Myometrial cell (primary cell): ENCODE results near the gene EDA. TPM values are rescaled to one million over a fixed set of nuclear protein-coding genes. Genes with fewer than 3 reads are reported as not detected.

ENCODE experiments used
- total RNA-seq: library from RNA; depleted of rRNA; stranded (reverse); fragments of >200 nt; gene quantifications from 2 replicates; pipeline ENCODE4 v1.2.3, GENCODE V29; 2015

Gene EDA
- total RNA-seq: under 0.01 TPM in 1 of 2 replicates, not detected in the other

DNA sequence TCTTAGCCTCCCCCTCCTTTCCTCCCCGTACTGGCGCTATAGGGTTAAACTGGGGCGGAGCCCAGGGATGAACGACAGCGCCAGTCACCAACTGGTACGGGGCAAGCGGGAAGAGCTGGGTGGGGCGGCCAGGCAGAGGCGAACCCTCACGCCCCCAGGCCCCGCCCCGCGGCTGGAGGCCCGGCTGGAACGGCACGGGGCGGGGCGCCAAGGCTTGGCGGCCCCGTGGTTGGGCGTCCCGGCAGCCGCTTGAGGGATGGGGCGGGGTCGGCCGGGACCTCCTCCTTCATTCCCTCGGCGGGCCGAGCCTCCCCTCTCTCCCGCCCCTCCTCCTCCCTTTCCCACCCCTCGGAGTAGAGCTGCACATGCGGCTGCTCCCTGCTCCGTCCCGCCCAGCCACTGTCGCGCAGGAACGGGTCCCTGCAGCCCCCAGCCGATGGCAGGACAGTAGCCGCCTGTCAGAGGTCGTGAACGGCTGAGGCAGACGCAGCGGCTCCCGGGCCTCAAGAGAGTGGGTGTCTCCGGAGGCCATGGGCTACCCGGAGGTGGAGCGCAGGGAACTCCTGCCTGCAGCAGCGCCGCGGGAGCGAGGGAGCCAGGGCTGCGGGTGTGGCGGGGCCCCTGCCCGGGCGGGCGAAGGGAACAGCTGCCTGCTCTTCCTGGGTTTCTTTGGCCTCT lies at the start of gene EDA:
TSS of gene EDA (plus strand) at position 335 of the 678 bp plus-strand sequence.

DNA sequence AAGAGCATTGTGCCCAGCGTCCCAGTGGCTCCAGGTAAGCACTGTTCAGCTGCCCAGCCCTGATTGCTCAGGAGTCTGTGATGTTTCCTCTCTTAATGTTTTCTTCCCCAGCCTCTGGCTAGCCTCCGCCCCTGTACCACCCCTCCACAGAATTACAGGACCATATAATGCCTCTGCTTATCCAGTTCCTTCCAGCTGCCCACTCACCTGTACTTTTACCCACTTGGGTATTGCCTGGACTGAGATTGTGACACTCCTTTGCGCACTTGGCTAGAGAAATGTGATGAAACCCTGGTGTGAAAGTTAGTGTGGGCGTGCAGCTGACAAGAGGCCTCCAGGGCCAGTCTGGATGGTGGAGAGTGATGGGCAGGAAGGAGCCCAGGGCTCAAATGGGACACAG lies 434.0 kb downstream of the EDA start, which contains the start of gene AWAT2:
TSS of gene AWAT2 (minus strand) at position 14 of the 400 bp plus-strand sequence. CDS start at position 8, 6 bp downstream.

DNA sequence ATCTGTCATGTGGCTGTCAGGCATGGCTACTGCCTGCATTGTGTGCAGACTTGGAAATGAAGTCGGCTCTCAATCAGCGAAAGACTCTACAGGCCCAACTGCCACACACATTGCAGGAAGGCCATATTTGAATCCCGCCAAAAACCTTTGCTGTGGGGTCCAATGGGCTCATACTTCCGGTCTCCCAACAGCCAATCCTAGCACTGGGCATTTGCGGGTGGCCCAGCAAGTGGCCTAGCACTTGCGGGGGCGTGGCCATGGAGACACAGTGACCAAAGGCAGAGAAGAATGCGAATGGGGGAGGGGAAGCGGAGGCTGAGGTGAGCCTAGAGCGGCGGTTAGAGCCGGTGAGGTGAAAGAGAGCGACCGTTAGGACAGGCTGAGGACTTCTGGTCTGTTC lies 446.2 kb downstream of the EDA start, which contains the start of gene OTUD6A:
TSS of gene OTUD6A (plus strand) at position 382 of the 400 bp plus-strand sequence. CDS start 68 bp downstream, outside the sequence.

Other genes with a start within 250 kb of the EDA start
- gene NALF2, start 111.8 kb upstream of the EDA start, total RNA-seq: not detected in 2 replicates